Smooth muscle cell of bladder (primary cell): ENCODE results near the gene MAP7. TPM values are rescaled to one million over a fixed set of nuclear protein-coding genes. Genes with fewer than 3 reads are reported as not detected.

Experiments used
- total RNA-seq: library from RNA; depleted of rRNA; stranded (reverse); fragments of >200 nt; gene quantifications from 2 replicates; pipeline ENCODE4 v1.2.3, GENCODE V29; 2014

The MAP7 gene
- 3.7 and 3.8 TPM in 2 replicates for total RNA-seq

GRCh38 chr6:136550330-136551071, at the start of gene MAP7:
MAP7 (minus strand) TSS chr6:136550422; CDS start chr6:136550408, 14 bp downstream.

Other genes with a start within 250 kb of the MAP7 start
- 20.1 and 20.2 TPM in 2 replicates for gene MAP3K5, start 242.1 kb upstream of the MAP7 start, total RNA-seq